HG03103 (cell line): ENCODE data around the gene PPM1L.

Source experiments
- ATAC-seq: cut with Tn5 transposase; IDR thresholded peaks from one replicate; pipeline ENCODE4 v1.9.1; 2021; ENCODE audit warnings: low read depth; ENCODE audit not compliant: unreplicated experiment

The PPM1L gene

GRCh38 chr3:160804762-160805161 lies 48.7 kb downstream of the PPM1L start:
- no peak for ATAC-seq

- ATAC-seq: no peak
Observed at GRCh38 chr3:160806094-160806493, 50.1 kb downstream of the PPM1L start.

- ATAC-seq: no peak
Observed at GRCh38 chr3:160806686-160807085, 50.7 kb downstream of the PPM1L start.

DNA sequence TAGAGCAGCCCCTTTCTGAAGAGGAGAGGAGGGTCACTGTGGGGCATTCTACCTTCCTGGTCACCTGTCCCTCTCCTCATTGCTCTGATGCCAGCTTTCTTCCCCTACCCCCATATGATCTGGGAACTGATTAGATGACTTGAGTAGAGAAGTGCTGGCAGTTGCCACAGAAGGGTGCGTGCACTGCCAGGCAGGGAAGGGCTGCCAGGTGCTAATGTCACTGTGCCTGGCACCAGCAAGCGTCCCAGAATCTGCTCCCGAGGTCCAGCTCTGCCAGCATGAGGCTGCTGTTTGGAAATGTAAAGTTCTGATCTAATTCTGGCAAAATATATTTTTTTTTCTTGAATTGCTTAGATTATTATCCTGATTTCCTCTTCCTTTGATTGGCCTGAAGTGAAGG lies 52.8 kb downstream of the PPM1L start:
- ATAC-seq: no peak

DNA sequence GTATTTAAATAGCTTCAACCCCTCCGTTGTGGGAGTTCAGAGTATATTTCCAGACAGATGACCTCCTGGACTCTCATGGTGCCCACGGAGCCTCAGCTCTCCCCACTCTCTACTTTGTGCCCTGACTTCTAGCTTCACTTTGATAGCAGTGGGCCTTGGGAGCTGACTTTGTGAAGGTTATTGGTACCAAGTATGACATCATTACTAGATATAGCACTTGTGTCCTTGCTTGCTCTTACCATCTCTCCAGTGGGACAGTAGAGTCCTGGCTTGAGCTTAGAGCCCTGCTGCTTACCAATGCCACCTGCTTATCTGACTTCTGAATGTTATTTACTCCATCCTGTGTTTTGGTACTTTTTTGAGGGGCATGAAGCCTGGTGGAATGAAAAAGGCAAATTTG lies 53.4 kb downstream of the PPM1L start:
- no peak for ATAC-seq

GRCh38 chr3:160810362-160811236 lies 54.6 kb downstream of the PPM1L start:
- ATAC-seq: no peak

DNA sequence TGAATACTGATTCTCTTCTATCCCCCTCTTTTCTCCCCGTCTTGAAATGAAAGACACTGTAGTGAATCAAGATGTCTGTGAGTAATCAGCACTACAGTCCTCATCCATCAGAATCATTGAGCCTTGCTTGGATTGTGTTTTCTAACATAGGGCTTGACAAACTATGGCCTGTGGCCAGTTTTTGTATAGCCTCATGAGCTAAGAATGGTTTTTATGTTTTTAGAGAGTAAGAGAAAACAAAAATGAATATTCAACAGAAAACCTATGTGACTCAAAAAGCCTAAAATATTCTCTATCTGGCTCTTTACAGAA lies 55.2 kb downstream of the PPM1L start:
- no peak for ATAC-seq

DNA sequence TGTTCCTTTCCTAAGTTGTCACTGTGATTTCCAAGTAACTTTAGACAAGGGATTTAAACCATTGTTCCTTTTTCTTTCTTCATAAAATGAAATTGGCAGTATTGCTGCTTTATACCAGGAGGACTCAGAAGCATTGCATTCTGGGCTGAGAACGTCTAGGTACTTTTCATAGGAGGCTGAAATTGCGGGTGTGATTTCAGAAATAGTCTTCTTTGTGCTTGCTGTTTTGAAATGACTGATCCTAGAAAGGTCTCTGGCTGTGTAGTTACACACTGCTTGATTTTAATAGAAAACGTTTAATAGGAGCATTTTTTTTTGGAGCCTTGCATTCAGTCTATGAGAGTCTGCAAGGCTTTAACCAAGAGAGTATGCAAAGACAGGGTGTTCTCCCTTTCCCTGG lies 56.3 kb downstream of the PPM1L start:
- ATAC-seq: no peak

DNA sequence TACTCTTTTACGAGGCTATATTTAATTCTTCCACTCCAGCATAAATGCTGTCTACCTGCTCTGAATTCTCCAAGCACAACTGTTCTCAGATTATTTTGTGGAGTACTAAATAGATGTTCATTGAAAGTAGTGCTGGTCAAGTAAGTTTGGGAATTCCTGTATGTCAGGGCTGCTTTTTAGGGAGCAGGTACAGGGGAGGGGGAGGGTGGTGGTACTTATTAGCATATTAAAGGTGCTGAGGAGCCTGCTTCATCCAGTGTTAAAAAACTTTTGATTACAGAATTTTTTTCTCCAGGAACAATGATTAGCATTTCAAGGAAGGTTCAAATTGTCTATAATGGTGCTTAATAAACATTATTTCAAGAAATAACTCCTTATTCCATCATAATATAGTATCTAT lies 59.2 kb downstream of the PPM1L start:
- ATAC-seq: no peak

DNA sequence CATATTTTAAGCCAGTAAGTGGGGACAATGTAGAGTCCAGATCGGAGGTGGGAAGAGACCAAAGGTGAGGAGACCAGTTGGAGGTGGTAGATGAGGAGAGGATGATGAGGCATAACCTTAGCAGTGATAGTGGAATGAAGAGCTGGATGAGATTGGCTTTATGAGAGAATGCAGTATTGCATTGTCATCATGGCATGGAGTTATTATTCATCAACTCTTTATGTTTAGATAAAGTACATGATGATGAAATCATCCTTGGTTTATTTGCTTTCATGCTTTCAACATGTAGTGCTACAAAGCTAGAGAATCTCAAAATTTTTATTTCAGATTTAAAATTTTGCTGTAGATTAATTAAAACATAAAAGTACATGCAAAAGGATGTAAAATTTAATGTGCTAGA lies 64.0 kb downstream of the PPM1L start:
- ATAC-seq: no peak

DNA sequence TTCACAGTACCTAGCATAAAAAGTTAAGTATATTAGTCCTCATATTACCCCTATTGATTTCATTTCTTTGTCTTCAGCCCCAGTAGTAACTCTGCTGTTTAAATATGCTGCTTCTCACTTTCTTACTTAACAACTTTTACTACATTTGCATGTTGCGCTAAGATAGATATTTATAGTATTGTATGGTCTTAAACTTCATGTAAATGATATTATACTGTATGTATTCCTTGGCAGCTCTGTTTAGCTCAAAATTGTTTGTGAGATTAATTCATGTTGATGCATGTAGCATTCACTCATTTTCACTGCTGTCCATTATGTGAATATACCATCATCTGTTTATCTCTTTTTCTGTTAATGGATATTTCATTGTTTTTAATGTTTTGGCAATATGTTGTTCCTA lies 64.4 kb downstream of the PPM1L start:
- no peak for ATAC-seq

DNA sequence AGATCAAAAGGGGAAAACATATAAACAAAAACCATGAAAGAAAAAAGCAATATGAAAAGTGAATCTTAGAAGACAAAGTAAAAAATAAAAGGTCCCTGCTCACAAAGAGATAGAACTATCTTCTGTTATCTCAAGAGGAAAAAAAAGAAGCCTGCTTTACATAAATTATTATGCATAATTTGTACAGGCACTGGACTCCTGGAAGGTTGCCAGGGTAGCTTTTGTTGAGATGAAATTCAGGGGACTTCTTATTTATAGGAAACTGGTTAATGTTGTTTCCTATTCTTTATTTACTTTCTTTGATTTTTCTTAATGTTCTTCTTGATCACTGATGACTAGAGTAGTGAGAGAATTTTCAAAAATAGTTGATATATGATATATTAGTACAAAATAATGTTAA lies 66.9 kb downstream of the PPM1L start:
- no peak for ATAC-seq

DNA sequence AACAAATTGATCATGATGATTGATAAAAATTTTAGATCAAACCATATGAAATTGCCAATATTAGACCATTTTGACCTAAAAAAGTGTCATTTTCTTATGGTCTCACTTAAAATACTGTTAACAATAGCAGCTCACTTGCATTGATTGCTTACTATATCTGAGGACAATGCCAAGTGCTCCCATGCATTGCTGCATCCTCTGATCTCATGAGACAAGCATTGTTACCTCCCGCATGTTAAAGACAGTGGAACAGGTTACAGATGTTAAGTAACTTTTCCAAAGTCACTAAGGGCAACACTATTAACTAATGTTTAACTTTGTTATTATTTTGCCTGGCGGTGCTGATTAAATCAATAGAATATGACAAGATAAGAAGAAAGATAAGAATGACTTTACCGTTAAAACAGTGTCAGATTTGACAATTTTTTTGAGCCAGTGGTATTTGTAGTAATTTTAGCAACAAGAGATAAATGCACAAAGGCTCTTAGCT lies 69.3 kb downstream of the PPM1L start:
- ATAC-seq: no peak

DNA sequence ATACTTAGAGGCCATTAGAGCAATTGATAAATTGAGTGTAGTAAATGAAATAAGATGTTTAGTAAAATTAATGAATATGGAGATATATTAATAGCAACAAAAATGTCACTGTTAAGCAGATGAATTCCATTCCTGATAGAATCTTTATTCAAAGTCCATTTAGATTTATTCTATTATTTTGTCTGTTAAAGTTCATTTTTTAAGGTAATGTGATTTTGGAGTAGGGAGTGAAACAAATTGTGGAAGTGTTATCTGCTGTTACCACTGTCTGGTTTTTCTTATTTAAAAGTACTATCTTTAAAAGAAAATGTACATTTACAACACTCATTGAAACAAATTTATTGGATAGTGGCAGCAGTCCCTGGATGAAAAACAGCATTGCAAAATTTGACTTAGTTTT lies 70.4 kb downstream of the PPM1L start:
- no peak for ATAC-seq

GRCh38 chr3:160826991-160827390 lies 71.0 kb downstream of the PPM1L start:
- ATAC-seq: no peak

DNA sequence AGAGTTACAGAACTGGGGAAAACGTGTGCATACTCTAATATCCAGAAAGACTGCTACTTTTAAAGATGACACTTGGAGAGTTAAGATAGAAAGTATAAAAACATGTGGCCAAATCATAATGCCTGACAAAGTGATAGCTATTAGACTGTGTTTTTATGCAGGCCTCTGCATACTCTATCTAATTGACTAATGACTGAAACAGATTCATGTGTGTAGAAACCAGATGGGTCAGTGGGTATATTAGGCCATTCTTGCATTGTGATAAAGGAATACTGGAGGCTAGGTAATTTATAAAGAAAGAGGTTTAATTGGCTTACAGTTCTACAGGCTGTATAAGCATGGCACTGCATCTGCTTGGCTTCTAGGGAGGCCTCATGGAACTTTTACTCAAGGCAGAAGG lies 71.5 kb downstream of the PPM1L start:
- ATAC-seq: no peak

- no peak for ATAC-seq
Observed at GRCh38 chr3:160828880-160829279, 72.8 kb downstream of the PPM1L start.

DNA sequence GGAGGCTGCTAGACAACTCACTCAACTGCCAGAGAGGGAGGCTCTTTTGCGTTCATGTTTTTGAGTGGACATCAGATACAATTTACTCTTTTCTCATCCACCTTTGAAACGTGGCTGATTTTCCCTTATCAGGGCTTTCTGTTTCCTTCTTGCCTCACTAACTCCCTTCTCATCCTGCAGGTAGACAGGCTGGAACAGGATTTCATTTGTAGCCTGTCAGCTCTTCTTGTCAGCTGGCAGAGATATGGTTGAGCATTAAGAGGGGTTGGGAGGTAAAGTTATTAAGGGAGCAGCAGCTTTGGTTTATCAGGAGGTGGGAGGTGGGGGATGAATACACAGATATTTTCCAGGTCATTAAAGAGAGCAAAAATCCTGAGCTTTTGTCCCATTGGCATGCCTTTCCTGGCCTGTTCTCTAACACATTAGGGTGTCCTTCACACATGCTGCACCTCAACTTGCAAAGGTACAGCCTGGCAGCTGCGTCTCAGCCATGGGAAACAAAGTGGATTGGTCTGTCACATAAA lies 73.5 kb downstream of the PPM1L start:
- ATAC-seq: no peak

GRCh38 chr3:160830796-160831195 lies 74.8 kb downstream of the PPM1L start:
- ATAC-seq: no peak

DNA sequence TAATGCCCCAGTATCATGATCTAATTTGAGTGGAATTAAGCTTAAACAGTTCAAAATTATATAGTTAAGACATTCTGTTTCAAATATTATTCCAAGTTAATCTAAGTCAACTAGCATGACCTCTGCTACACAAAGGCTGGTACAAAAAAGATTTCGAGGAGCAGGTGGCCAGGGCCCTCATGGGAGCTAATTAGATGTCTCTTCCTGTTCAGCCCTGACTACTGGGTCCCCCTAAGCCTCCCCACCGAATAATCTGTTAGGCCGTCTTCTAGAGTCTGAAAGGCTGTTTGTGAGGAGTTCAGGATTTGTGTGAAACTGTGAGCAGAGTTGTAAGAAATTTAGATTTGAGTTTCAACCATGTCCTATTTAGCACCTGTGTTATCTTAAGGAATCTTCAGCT lies 75.4 kb downstream of the PPM1L start:
- ATAC-seq: no peak

GRCh38 chr3:160837394-160837980 lies 81.5 kb downstream of the PPM1L start:
- ATAC-seq: no peak

DNA sequence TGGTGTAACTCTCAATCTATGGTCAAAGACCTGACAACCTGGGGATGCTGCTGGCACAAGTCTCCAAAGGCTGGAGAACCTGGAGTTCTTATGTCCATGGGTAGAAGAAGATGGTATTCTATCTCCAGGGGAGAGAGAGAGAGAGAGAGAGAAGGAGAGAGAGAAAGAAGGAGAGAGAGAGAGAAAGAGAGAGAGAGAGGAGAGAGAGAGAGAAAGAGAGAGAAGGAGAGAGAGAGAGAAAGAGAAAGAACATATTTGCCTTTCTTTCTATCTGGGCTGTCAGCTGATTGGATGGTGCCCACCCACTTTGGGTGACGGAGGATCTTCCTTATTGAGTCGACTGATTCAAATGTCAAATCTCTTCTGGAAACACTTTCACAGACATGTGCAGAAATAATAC lies 84.6 kb downstream of the PPM1L start:
- ATAC-seq: no peak
